ENCODE data around the gene INPP4B.

The INPP4B gene

GRCh38 chr4:142727149-142727548 is 119.0 kb downstream of the INPP4B start:
- no peak for DNase-seq (ENCODE audit: low read depth in 2 of 2)

GRCh38 chr4:142725886-142726285 is 120.2 kb downstream of the INPP4B start:
- DNase-seq (ENCODE audit: low read depth in 2 of 2): no peak

- DNase-seq (ENCODE audit: low read depth in 2 of 2): peak in 1 of 2 experiments; percentile 5
These were observed 124.9 kb downstream of the INPP4B start for GRCh38 chr4:142721187-142721586.

- no peak for DNase-seq (ENCODE audit: low read depth in 2 of 2)
These were observed 126.1 kb downstream of the INPP4B start for GRCh38 chr4:142719854-142720541.

GRCh38 chr4:142718981-142719380 is 127.1 kb downstream of the INPP4B start:
- no peak for DNase-seq (ENCODE audit: low read depth in 2 of 2)

- DNase-seq (ENCODE audit: low read depth in 2 of 2): no peak
These were observed 130.4 kb downstream of the INPP4B start for GRCh38 chr4:142715727-142716126.

- DNase-seq (ENCODE audit: low read depth in 2 of 2): no peak
These were observed 132.6 kb downstream of the INPP4B start for GRCh38 chr4:142713282-142714030.

- no peak for DNase-seq (ENCODE audit: low read depth in 2 of 2)
These were observed 137.9 kb downstream of the INPP4B start for GRCh38 chr4:142708231-142708630.

- DNase-seq (ENCODE audit: low read depth in 2 of 2): no peak
These were observed 138.7 kb downstream of the INPP4B start for GRCh38 chr4:142707401-142707800.

- DNase-seq (ENCODE audit: low read depth in 2 of 2): no peak
These were observed 139.7 kb downstream of the INPP4B start for GRCh38 chr4:142706381-142706780.

GRCh38 chr4:142705820-142706219 is 140.3 kb downstream of the INPP4B start:
- no peak for DNase-seq (ENCODE audit: low read depth in 2 of 2)

GRCh38 chr4:142703694-142704309 is 142.3 kb downstream of the INPP4B start:
- no peak for DNase-seq (ENCODE audit: low read depth in 2 of 2)

- no peak for DNase-seq (ENCODE audit: low read depth in 2 of 2)
These were observed 145.1 kb downstream of the INPP4B start for GRCh38 chr4:142701017-142701416.

- DNase-seq (ENCODE audit: low read depth in 2 of 2): no peak
These were observed 145.6 kb downstream of the INPP4B start for GRCh38 chr4:142700531-142700930.

GRCh38 chr4:142698552-142698951 is 147.5 kb downstream of the INPP4B start:
- DNase-seq (ENCODE audit: low read depth in 2 of 2): no peak

- DNase-seq (ENCODE audit: low read depth in 2 of 2): no peak
These were observed 148.2 kb downstream of the INPP4B start for GRCh38 chr4:142697928-142698327.

GRCh38 chr4:142697320-142697719 is 148.8 kb downstream of the INPP4B start:
- DNase-seq (ENCODE audit: low read depth in 2 of 2): no peak

GRCh38 chr4:142696334-142697122 is 149.6 kb downstream of the INPP4B start:
- no peak for DNase-seq (ENCODE audit: low read depth in 2 of 2)

- no peak for DNase-seq (ENCODE audit: low read depth in 2 of 2)
These were observed 155.5 kb downstream of the INPP4B start for GRCh38 chr4:142690406-142691163.

GRCh38 chr4:142687547-142688275 is 158.4 kb downstream of the INPP4B start:
- DNase-seq (ENCODE audit: low read depth in 2 of 2): no peak

- no peak for DNase-seq (ENCODE audit: low read depth in 2 of 2)
These were observed 160.0 kb downstream of the INPP4B start for GRCh38 chr4:142686081-142686480.

Data from fibroblast of skin of left biceps (primary cell).